ENCODE results near the gene RALA.

RALA gene

DNA sequence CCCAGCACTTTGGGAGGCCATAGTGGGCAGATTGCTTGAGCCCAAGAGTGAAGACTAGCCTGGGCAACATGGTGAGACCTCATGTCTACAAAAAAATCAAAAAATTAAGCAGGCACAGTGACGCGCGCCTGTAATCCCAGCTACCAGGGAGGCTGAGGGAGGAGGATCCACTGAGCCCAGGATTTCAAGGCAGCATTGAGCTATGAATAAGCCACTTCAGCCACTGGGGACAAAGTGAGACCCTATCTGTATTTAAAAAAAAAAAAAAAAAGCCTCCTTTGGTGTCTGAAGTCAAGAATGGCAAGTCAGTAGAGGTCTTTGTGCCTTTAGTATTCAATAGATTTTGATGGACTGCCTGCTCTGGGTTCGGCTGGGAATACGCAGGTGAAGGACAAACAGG lies 85.7 kb downstream of the RALA start:
- ATAC-seq (no peak), DNase-seq (no peak)
- peaks cover 10 to 14% of the 10 kb centered on the region in 2 donors for H3K9me3 Mint-ChIP-seq
- H3K4me3 Mint-ChIP-seq, result no peak overlapping the region
- H3K27ac Mint-ChIP-seq, result no peak overlapping the region
- H3K4me1 Mint-ChIP-seq, result no peaks in the 10 kb centered on the region
- no peaks in the 10 kb centered on the region for H3K27me3 Mint-ChIP-seq

DNA sequence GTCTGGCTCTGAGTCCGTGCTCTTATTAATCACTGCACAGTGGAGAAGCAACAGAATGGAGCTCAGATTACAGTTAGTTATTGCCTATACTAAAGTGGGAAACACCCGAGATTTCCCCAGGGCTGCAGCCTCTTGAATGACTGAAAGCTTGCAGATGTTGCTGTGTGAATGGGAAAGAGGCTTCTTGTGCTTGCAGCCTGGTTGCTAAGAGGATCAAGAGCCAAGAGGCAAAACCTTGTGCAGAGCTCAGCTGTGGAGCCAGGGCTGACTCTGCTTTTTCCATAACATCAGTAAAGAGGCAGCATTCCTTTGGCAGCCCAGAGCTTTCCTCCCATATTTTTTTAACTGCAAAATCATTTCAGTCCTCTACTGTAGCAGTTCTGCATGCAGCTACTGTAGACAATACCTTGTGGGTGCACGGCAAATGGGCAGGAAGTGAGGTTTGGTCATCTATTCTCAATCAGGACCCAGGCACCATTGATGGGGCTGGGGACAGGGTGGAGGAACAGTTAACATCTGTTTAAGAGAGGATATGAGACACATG lies 86.5 kb downstream of the RALA start:
- H3K9me3 Mint-ChIP-seq, result peaks cover 16 to 22% of the 10 kb centered on the region in 2 donors
- no peaks in the 10 kb centered on the region for H3K27me3 Mint-ChIP-seq
- H3K4me3 Mint-ChIP-seq, result no peak overlapping the region
- H3K27ac Mint-ChIP-seq, result peak overlapping the region in 1 of 2 donors; percentile 77
- DNase-seq (no peak), ATAC-seq (peak; percentile 48)
- H3K4me1 Mint-ChIP-seq, result no peaks in the 10 kb centered on the region

GRCh38 chr7:39712751-39713150 lies 89.4 kb downstream of the RALA start:
- H3K9me3 Mint-ChIP-seq, result peaks cover 29 to 34% of the 10 kb centered on the region in 2 donors
- no peak overlapping the region for H3K4me3 Mint-ChIP-seq
- DNase-seq, result no peak
- no peak overlapping the region for H3K27ac Mint-ChIP-seq
- no peaks in the 10 kb centered on the region for H3K27me3 Mint-ChIP-seq
- no peak for ATAC-seq
- no peaks in the 10 kb centered on the region for H3K4me1 Mint-ChIP-seq

DNA sequence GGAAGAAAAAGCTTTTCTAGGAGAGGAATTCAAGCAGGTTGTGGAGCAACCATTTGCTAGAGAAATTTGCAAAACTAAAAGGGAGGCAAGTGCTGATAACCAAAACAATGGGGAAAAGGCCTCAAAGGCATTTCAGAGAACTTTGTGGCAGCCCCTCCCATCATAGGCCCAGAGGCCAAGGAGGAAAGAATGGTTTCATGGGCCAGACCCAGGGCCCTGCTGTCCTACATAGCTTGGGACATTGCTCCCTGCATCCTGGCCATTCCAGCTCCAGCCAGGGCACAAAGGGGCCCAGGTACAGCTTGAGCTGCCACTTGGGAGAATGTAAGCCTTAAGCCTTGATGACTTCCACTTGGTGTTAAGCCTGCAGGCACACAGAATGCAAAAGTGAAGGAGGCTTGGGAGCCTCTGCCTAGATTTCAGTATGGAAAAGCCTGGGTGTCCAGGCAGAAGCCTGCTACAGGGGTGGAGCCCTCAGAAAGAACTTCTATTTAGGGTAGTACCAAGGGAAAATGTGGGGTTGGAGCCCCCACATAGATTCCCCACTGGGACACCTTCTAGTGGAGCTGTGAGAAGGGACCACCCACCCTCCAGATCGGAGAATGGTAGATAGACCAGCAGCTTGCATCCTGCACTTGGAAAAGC lies 91.2 kb downstream of the RALA start:
- no peak overlapping the region for H3K27ac Mint-ChIP-seq
- ATAC-seq, result no peak
- H3K4me3 Mint-ChIP-seq, result no peak overlapping the region
- H3K9me3 Mint-ChIP-seq, result peaks cover 29 to 34% of the 10 kb centered on the region in 2 donors
- H3K4me1 Mint-ChIP-seq, result no peaks in the 10 kb centered on the region
- DNase-seq, result no peak
- H3K27me3 Mint-ChIP-seq, result no peaks in the 10 kb centered on the region

DNA sequence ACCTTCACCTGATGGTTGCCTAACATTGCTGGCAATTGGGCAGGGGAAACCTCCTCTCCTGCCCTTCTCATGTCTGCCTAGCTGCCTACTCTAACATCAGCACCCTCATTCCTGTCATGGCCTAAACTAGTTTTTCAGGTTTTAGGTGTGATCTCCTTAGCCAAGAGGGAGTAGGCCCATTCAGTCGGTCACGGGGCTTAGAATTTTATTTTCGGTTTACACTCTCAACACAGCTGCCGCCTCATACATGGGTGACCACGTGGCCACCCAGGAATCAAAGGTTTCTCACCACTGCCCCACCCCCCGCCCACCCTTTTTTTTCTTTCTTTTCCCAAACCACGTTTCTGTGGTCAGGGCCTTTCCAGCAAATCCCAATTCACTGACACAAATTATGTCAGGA lies 97.2 kb downstream of the RALA start:
- peaks cover 4 to 6% of the 10 kb centered on the region in 2 donors for H3K9me3 Mint-ChIP-seq
- H3K4me1 Mint-ChIP-seq, result peaks cover 13% of the 10 kb centered on the region
- DNase-seq (no peak), ATAC-seq (no peak)
- H3K4me3 Mint-ChIP-seq, result no peak overlapping the region
- H3K27ac Mint-ChIP-seq, result no peak overlapping the region
- no peaks in the 10 kb centered on the region for H3K27me3 Mint-ChIP-seq

GRCh38 chr7:39721345-39721744 lies 98.0 kb downstream of the RALA start:
- DNase-seq (no peak), ATAC-seq (no peak)
- Mint-ChIP-seq H3K27ac (no peak overlapping the region), H3K4me1 (peaks cover 13% of the 10 kb centered on the region), H3K27me3 (no peaks in the 10 kb centered on the region), H3K4me3 (no peak overlapping the region), H3K9me3 (no peaks in the 10 kb centered on the region)

GRCh38 chr7:39721919-39722597 lies 98.7 kb downstream of the RALA start:
- Mint-ChIP-seq H3K27ac (no peak overlapping the region), H3K4me1 (peaks cover 13% of the 10 kb centered on the region), H3K27me3 (no peaks in the 10 kb centered on the region), H3K9me3 (no peaks in the 10 kb centered on the region), H3K4me3 (no peak overlapping the region)
- ATAC-seq (no peak), DNase-seq (no peak)

DNA sequence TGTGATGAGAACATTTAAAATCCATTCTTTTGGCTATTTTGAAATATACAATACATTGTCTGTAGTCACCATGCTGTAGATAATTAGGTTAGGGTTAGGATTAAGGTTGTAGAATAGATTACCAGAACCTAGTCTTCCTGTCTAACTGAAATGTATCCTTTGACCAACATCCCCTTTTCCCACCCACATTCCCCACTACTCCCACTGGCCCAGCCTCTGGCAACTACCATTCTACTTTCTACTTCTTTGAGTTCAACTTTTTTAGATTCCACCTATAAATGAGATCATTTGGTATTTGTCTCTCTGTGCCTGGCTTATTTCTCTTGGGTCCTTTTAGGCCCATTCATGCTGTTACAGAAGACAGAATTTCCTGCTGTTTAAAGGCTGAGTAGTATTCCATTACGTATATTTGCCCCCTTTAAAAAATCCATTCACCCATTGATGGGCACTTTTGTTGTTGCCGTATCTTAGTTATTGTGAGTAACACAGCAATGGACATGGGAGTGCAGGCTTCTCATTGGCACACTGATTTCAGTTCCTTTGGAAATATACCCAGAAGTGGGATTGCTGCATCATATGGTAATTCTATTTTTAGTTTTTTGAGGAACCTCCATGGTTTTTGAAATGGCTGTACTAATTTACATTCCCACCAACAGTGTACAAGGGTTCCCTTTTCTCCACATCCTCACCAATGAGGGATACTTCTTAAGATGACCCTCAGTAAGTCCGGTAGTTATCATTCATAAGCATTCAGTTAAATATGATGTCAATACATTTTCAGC lies 104.0 kb downstream of the RALA start:
- DNase-seq, result no peak
- Mint-ChIP-seq H3K4me3 (no peak overlapping the region), H3K27me3 (no peaks in the 10 kb centered on the region), H3K4me1 (peaks cover 6% of the 10 kb centered on the region), H3K27ac (no peak overlapping the region), H3K9me3 (no peaks in the 10 kb centered on the region)
- no peak for ATAC-seq

- H3K4me3 Mint-ChIP-seq, result peak overlapping the region; percentile 72 to 84
- DNase-seq, result peak; percentile 98
- peak; percentile 95 for ATAC-seq
- H3K4me1 Mint-ChIP-seq, result peaks cover 46% of the 10 kb centered on the region
- peak overlapping the region; percentile 91 to 95 for H3K27ac Mint-ChIP-seq
- H3K9me3 Mint-ChIP-seq, result no peaks in the 10 kb centered on the region
- H3K27me3 Mint-ChIP-seq, result no peaks in the 10 kb centered on the region
Observed at GRCh38 chr7:39732837-39733804, 109.7 kb downstream of the RALA start.

DNA sequence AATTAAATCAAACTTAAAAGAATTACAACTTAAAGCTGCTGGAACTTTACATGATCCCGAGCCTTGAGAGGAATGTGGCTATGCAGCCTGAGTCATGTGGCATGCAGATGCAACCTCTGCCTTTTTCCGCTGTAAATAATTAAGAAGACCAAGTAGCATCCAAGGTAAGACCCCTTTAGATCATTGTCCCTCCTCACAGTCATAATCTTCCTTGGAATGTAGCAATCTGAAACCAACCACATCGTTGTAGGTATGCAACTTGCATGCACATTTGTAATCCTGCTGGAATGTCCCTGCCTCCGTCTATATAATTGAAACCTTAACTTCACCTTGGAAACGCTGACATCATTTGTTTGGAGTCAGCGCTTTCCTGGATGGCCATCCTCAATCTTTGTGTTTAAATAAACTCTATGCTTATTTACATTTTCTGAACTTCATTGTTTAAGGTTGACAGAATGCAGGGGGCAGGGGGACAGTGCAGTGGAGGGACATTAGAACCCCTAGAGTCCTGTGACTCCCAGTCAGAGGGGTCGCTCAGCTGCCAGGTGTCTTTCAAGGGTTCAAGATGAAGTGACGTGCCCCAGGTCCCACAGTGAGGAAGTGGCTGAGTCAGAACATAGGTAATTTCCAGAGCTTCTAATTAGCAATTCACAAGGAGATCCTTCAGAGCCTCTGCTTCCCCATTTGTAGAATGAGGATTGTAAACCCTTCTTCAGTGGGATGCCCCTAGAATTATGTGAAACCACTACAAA lies 110.7 kb downstream of the RALA start:
- DNase-seq, result no peak

DNA sequence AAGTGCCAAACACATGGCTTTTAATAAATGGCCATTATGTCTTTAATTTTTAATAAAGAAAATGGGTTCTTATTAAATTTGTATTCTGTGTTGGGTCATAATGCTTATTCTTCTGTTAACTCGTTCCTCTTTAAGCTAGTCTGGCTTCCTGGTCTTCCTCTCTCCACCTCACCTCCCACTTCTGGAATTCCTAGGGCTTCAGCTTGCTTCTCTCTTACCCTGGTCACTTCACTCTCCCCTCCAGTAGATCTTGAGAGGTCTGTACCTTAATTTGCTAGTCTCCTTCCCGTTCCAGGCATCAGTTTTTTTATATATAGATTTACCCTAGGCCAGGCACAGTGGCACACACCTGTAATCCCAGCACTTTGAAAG lies 111.2 kb downstream of the RALA start:
- no peak for DNase-seq
- ATAC-seq, result no peak
- Mint-ChIP-seq H3K27ac (peak overlapping the region; percentile 55 to 78), H3K9me3 (no peaks in the 10 kb centered on the region), H3K27me3 (no peaks in the 10 kb centered on the region), H3K4me3 (peak overlapping the region; percentile 72 to 84), H3K4me1 (peaks cover 47% of the 10 kb centered on the region)

More for the DNA sequence above, 110.7 kb downstream of the RALA start:
- H3K27me3 Mint-ChIP-seq, result no peaks in the 10 kb centered on the region
- H3K4me3 Mint-ChIP-seq, result peak overlapping the region; percentile 72 to 84
- no peak for ATAC-seq
- H3K4me1 Mint-ChIP-seq, result peaks cover 47% of the 10 kb centered on the region
- H3K9me3 Mint-ChIP-seq, result no peaks in the 10 kb centered on the region
- H3K27ac Mint-ChIP-seq, result peak overlapping the region; percentile 93 to 95

- no peaks in the 10 kb centered on the region for H3K9me3 Mint-ChIP-seq
- H3K27me3 Mint-ChIP-seq, result no peaks in the 10 kb centered on the region
- peaks cover 51% of the 10 kb centered on the region for H3K4me1 Mint-ChIP-seq
- peak overlapping the region; percentile 47 to 84 for H3K4me3 Mint-ChIP-seq
- DNase-seq (peak in 1 of 2 donors; percentile 58), ATAC-seq (peak; percentile 44)
- peak overlapping the region in 1 of 2 donors; percentile 65 for H3K27ac Mint-ChIP-seq
Observed at GRCh38 chr7:39735903-39736302, 112.5 kb downstream of the RALA start.

GRCh38 chr7:39741942-39742623 lies 118.7 kb downstream of the RALA start:
- Mint-ChIP-seq H3K9me3 (no peaks in the 10 kb centered on the region), H3K4me1 (peaks cover 42% of the 10 kb centered on the region), H3K27ac (peak overlapping the region in 1 of 2 donors; percentile 71), H3K4me3 (no peak overlapping the region), H3K27me3 (no peaks in the 10 kb centered on the region)
- DNase-seq (peak; percentile 45 to 46), ATAC-seq (peak; percentile 73)

- Mint-ChIP-seq H3K27me3 (no peaks in the 10 kb centered on the region), H3K27ac (no peak overlapping the region), H3K9me3 (no peaks in the 10 kb centered on the region), H3K4me1 (peaks cover 45% of the 10 kb centered on the region), H3K4me3 (no peak overlapping the region)
- no peak for DNase-seq
- no peak for ATAC-seq
Observed at GRCh38 chr7:39744620-39745019, 121.2 kb downstream of the RALA start.

All from stimulated activated naive CD8-positive, alpha-beta T cell treated with anti-CD3 and anti-CD28 coated beads, Interleukin-15, amount 100 ng/mL, for 72 hours (primary cell).